Loucy (cell line): ENCODE results near the gene MYL6.

Source experiments
- H2AFZ ChIP-seq: fragments of 200-600 bp; sonication (generic); 2 replicates; pipeline ENCODE4 v1.6.0; 2016; ENCODE audit warnings: antibody characterized with exemption, mild to moderate bottlenecking, low read length, moderate library complexity
- H3F3A ChIP-seq: fragments of 200-600 bp; 2 replicates; pipeline ENCODE4 v1.6.0; 2016; ENCODE audit warnings: antibody characterized with exemption, low read depth, mild to moderate bottlenecking
- H3K27me3 ChIP-seq: fragments of 200-600 bp; sonication (generic); 2 replicates; pipeline ENCODE4 v1.6.1; 2014; ENCODE audit warnings: low read length, mild to moderate bottlenecking; ENCODE audit not compliant: insufficient read depth, poor library complexity, severe bottlenecking
- H3K36me3 ChIP-seq: fragments of 200-600 bp; sonication (generic); 2 replicates; pipeline ENCODE4 v1.6.1; 2016; ENCODE audit warnings: low read length; ENCODE audit not compliant: insufficient read depth
- H3K4me1 ChIP-seq: fragments of 200-600 bp; sonication (generic); 2 replicates; pipeline ENCODE4 v1.5.1; 2014; ENCODE audit warnings: low read length, mild to moderate bottlenecking; ENCODE audit not compliant: insufficient read depth, poor library complexity, severe bottlenecking
- H3K4me2 ChIP-seq: fragments of 200-600 bp; sonication (generic); 2 replicates; pipeline ENCODE4 v1.6.0; 2014; ENCODE audit warnings: antibody characterized with exemption, low read length, low read depth, mild to moderate bottlenecking; ENCODE audit not compliant: poor library complexity, severe bottlenecking
- H3K4me3 ChIP-seq: fragments of 200-600 bp; sonication (generic); 2 replicates; pipeline ENCODE4 v1.5.1; 2014; ENCODE audit warnings: low read length, mild to moderate bottlenecking, mixed read lengths; ENCODE audit not compliant: poor library complexity, severe bottlenecking
- H3K79me2 ChIP-seq: fragments of 200-600 bp; sonication (generic); 2 replicates; pipeline ENCODE4 v1.6.1; 2014; ENCODE audit warnings: low read length; ENCODE audit not compliant: insufficient read depth
- H3K9ac ChIP-seq: fragments of 200-600 bp; sonication (generic); 2 replicates; pipeline ENCODE4 v1.6.0; 2014; ENCODE audit warnings: mild to moderate bottlenecking, low read depth, low read length, moderate library complexity; ENCODE audit not compliant: poor library complexity, severe bottlenecking
- H3K9me2 ChIP-seq: fragments of 200-600 bp; sonication (generic); replicated peaks from 2 replicates; pipeline ENCODE4 v1.6.1; 2016; ENCODE audit warnings: low read depth, low read length, mixed read lengths
- H3K9me3 ChIP-seq: fragments of 200-600 bp; sonication (generic); 2 replicates; pipeline ENCODE4 v1.6.1; 2014; ENCODE audit warnings: mild to moderate bottlenecking, antibody characterized with exemption, low read length, low read depth; ENCODE audit not compliant: insufficient read depth
- H4K20me1 ChIP-seq: fragments of 200-600 bp; sonication (generic); 2 replicates; pipeline ENCODE4 v1.6.0; 2014; ENCODE audit warnings: antibody characterized with exemption, low read length, mild to moderate bottlenecking; ENCODE audit not compliant: insufficient read depth, poor library complexity, severe bottlenecking
- CTCF ChIP-seq: fragments of 200-600 bp; sonication (generic); conservative IDR thresholded peaks from 2 replicates; pipeline ENCODE4 v1.5.1; 2014; ENCODE audit warnings: mild to moderate bottlenecking, antibody characterized with exemption, low read length
- EZH2phosphoT487 ChIP-seq: fragments of 200-600 bp; IDR thresholded peaks from 2 replicates; pipeline ENCODE4 v1.6.1; 2018; ENCODE audit warnings: antibody characterized with exemption, mild to moderate bottlenecking, moderate library complexity, borderline replicate concordance

MYL6 gene

GRCh38 chr12:56158029-56158925 is at the start of gene MYL6:
Gene MYL6, plus strand, starts transcription at chr12:56158359. Its CDS starts 43 bp downstream, at chr12:56158402.
- Histone ChIP-seq H3K4me1 (peaks cover 37% of the 10 kb centered on the region), H3K4me2 (peak within 1 kb of the TSS; percentile 93), H3F3A (no peaks in the 10 kb centered on the region), H3K4me3 (peak within 1 kb of the TSS; percentile 98), H3K27me3 (no peaks in the 10 kb centered on the region), H3K9ac (peak within 1 kb of the TSS; percentile 94), H4K20me1 (peaks cover 44% of the 10 kb centered on the region), H2AFZ (peak within 1 kb of the TSS; percentile 79), H3K79me2 (peaks cover 65% of the 10 kb centered on the region), H3K36me3 (peaks cover 37% of the 10 kb centered on the region; the same call in 1 of the 2 replicates), H3K9me3 (no peaks in the 10 kb centered on the region), H3K9me2 (no peaks in the 10 kb centered on the region)
- TF ChIP-seq EZH2phosphoT487 = no peak
- TF ChIP-seq CTCF = no peak

GRCh38 chr12:56110571-56110970 is 47.6 kb upstream of the MYL6 start:
- Histone ChIP-seq H3K9ac (no peak overlapping the region), H3K9me2 (no peaks in the 10 kb centered on the region), H3K9me3 (no peaks in the 10 kb centered on the region), H3F3A (peaks cover 14% of the 10 kb centered on the region; the same call in 1 of the 2 replicates), H3K4me1 (peaks cover 22% of the 10 kb centered on the region), H4K20me1 (peaks cover 27% of the 10 kb centered on the region), H3K4me3 (no peak overlapping the region), H3K4me2 (no peak overlapping the region), H3K79me2 (peaks cover 32% of the 10 kb centered on the region), H3K36me3 (peaks cover 71% of the 10 kb centered on the region; the same call in 1 of the 2 replicates), H2AFZ (no peak overlapping the region), H3K27me3 (no peaks in the 10 kb centered on the region)
- no peak for TF ChIP-seq EZH2phosphoT487
- no peak for TF ChIP-seq CTCF

- peaks cover 24% of the 10 kb centered on the region for H3F3A ChIP-seq
- no peak overlapping the region for H3K9ac ChIP-seq
- peaks cover 55% of the 10 kb centered on the region for H3K36me3 ChIP-seq
Observed at GRCh38 chr12:56114084-56114483, 44.1 kb upstream of the MYL6 start.

More at GRCh38 chr12:56114084-56114483, 44.1 kb upstream of the MYL6 start:
- H3K9me2 ChIP-seq = no peaks in the 10 kb centered on the region
- H3K4me1 ChIP-seq = peaks cover 12% of the 10 kb centered on the region
- no peak overlapping the region for H2AFZ ChIP-seq
- TF ChIP-seq CTCF (no peak), EZH2phosphoT487 (no peak)
- no peak overlapping the region for H3K4me3 ChIP-seq
- H3K9me3 ChIP-seq = no peaks in the 10 kb centered on the region
- no peak overlapping the region for H3K4me2 ChIP-seq
- peaks cover 18% of the 10 kb centered on the region for H3K79me2 ChIP-seq
- H4K20me1 ChIP-seq = peaks cover 13% of the 10 kb centered on the region
- H3K27me3 ChIP-seq = peaks cover 7% of the 10 kb centered on the region
